Midbrain (tissue), 1 donor: ENCODE measurements around the gene ANXA8.
A peak's percentile ranks its signal among the peaks of the same experiment; 100 is the strongest.
"Not testable (repeated sequence)": the region's sequence is repeated elsewhere in the genome, so short reads cannot be mapped to it uniquely, and the experiment has no call there.

Experiments used
- DNase-seq: peaks from one replicate; lab custom pipeline; 2025; lab: John Stamatoyannopoulos, UW

The ANXA8 gene

DNA sequence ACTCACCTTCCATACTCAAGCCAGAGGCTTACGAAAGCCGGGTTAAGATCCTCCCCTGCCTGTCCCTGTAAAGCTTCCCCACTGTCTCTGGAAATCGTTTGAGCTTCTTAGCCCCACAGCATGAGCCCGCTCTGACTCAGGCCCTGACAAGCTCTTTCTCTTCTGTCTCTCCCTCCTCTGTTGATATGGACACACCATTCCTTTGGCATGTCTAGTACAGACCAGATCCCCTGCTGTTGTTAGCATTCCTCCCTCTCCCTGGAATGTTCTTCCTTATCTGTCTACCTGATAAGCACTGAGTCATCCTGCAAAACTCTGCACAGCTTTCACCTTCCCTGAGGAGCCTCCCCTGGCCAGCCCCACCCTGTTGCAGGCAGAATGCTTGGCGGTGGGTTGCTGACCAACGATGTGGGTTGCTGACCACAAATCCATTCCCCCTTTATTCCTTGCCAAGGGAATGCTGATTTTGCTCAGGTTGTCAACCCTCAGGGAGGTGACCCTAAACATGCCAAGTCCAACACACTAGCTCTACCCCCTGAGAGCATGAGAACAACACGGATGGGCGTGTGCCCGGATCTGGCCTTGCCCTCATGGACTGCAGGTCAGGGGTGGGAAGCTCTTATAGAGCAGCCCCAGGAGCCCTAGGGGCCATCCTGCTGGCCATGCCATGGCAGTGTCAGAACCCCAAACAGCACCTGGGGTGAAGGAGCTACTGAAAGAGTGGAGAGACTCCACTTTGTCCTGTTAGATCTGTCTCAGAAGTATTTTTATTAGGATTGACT lies 21.1 kb downstream of the ANXA8 start:
- not testable (repeated sequence) for DNase-seq

DNA sequence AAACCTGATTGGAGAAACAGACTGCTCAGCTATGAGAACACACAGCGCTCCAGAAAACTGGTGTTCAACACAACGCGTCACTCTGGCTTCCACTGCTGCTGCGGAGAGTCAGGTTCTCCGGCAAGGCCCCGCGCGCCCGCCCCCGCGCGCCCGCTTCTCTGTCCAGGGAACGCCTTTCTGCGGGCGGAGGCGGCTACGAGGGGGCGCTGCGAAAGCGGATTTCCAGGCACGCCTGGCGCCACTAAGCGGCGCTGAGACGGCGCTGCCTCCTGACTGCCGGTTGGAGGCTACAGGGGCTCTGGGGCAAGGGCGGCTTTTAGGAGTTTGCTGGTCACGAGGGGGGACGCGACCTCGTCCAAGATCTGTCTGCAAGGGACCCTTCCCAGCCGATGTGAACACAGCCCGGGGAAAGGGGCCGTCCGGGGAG lies 22.6 kb downstream of the ANXA8 start:
- peak; percentile 21 for DNase-seq

- no peak for DNase-seq
These were observed 25.3 kb downstream of the ANXA8 start for GRCh38 chr10:47458466-47459154.

DNA sequence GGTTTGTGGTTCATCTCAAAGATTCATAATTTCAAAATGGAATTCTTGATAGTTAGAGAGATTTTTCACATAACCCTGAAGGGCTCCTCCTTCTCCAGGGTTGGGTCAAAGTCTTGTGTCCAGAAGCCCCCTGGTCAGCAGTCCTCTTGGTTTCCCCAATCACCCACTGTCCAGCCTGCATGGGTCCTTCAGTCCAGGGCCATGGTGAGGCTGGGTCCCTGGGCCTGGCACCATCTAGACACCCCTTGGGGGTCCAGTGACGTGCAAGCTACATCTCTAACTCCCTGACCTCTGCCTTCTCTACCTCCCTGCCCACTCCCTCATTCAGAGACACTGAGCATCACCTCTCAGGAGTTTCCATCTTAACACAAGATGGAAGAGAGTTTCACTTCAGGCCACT lies 26.1 kb downstream of the ANXA8 start:
- DNase-seq: no peak

DNA sequence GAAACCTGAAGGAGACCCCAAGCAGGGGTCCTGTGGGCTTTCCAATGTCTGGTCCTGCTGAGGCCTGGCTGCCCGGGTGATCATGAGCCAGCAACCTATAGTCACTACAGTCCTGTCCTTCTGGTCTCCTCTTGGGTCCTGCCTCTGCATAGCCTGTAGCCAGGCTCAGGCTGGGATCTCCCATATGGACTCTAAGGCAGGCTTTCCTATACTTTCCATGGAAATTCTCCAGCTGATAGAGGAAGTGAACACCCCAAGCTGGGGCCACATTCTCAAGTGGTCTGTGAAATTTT lies 26.4 kb downstream of the ANXA8 start:
- DNase-seq: no peak

DNA sequence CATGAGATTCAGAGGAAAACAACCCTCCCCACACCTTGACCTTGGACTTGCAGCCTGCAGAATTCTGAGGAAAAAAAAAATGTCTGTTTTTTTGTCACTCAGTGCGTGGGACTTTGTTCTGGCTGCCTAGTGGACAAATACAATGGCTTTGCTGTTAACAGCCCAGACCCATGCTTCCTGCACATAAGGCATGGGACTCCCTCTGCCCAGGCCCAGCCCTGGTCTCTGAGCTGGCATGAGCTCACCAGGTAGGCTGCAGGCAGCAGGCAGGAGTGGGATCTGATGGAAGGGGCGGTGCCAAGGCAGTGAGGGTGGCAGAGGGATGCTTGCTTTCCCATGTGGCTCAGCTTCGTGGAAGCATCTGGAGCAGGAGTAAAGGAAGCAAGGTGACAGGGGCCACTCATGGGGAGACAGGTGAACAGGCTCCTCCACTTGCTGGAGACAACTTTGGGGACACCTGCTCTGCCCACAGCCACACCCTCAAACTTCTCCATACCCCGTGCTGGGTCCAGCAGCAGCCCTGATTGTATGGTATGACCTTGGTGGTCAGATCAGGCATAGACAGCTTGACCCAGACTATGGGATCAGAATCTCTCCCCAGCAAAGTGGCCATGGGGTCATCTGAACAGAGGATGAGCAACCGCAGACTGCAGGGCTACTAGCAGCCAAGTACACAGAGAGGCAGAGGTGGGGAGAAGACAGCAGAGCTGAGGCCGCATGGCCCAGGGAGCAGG lies 27.0 kb downstream of the ANXA8 start:
- no peak for DNase-seq

DNA sequence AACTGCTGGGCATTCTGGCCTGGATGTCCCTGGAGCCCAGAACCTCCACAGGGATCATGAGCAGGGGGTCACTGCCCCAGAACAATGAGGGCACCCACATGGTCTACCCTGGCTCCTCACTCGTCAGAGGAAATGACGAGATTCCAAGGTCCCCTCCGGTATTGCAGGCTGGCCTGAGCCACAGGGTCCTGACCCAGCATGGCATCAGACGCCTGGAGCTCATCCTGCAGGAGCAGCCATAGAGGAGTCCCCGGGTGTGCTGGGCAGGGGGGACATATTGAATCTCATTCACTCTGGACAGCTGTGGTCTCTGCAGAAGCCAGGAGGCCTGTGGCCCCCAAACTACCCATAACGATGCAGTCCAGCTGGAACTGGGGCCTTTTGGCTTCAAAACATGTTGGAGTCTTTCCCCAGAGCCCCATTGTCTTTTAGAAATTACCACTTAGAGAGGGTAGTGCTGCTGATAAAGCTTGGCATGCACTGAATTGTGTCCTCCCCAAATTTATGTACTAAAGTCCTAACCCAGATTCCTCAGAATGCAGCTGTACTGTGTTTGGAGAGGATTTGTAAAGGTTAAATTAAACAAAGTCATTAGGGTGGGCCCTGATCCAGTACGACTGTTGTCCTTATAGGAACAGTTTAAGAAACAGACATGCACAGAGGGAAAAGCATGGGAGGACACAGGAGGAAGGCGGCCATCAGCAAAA lies 27.7 kb downstream of the ANXA8 start:
- no peak for DNase-seq

GRCh38 chr10:47455350-47456078 lies 28.4 kb downstream of the ANXA8 start:
- not testable (repeated sequence) for DNase-seq

- no peak for DNase-seq
These were observed 29.2 kb downstream of the ANXA8 start for GRCh38 chr10:47454780-47455058.

DNA sequence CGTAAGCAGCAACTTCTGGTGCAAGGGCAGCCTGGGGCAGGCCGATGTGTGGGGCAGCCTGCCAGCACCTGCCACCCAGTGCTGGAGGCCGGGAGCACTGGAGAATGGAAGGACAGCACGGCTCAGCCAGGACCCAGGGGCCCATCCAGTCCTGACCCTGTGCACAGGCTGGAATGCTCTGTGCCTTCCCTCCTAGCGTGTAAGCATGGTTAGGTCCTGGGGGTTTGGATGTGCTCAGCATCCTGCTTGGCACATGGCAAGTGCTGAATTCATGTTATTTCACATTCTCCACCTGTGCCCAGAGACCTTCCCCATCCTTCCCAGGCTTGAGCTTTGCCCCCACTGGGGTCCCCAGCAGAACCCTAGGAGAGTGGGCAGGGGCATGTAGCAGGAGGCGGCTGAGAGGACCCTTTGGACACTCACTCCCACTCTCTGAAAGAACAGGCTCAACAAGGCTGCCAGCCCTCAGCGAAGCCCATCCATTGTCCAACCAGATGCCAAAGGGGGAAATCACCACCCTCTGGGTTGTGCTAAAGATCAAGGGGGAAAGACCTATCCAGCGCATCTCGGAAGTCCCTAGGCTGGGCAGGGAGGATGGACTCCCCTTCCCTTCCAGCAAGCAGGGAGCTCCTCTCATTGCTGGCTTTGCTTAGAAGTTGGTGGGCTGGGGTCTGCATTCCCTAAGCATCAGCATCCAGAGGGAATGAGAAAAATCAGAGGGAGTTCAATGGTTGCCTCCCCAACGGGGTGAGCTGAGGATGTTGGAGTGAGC lies 29.7 kb downstream of the ANXA8 start:
- DNase-seq: no peak

DNA sequence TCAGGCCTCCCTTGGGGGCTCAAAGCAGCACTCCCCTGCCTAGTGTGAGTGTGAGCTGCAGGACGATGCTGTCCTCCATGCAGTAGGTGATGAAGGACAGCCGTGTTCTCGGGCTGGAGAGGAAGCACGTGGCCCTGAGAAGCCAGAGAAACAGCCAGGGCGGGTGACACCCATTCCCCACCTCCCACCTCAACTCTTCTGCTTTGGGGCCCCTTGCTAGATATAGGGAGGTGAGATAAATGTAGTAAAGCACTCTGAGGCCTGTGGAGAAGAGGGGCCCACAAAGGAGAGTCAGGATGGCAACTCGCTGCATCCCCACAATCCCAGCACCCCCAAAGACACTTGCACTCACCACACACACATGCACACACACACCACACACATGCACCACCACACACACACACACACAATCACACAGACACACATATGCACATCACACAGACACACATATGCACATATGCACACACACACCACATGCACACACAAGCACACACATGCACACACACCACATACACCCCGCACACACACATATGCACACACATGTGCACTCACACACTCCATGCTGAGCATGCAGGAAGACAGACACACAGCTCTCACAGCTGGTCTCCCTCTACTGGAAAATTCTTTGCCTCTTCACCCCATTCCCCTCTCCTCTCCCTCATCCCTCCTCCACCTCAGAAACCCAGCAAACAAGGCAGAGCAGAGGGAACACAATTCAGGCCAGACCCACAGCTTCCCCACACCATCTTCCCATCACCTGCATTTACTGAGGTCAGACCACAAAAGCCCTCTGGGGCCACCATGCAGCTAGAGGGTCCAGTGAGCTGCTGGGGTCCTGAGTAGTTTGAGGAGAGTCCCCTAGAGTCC lies 30.5 kb downstream of the ANXA8 start:
- DNase-seq: no peak

GRCh38 chr10:47452495-47453140 lies 31.3 kb downstream of the ANXA8 start:
- no peak for DNase-seq

- DNase-seq: no peak
These were observed 31.9 kb downstream of the ANXA8 start for GRCh38 chr10:47451998-47452494.

DNA sequence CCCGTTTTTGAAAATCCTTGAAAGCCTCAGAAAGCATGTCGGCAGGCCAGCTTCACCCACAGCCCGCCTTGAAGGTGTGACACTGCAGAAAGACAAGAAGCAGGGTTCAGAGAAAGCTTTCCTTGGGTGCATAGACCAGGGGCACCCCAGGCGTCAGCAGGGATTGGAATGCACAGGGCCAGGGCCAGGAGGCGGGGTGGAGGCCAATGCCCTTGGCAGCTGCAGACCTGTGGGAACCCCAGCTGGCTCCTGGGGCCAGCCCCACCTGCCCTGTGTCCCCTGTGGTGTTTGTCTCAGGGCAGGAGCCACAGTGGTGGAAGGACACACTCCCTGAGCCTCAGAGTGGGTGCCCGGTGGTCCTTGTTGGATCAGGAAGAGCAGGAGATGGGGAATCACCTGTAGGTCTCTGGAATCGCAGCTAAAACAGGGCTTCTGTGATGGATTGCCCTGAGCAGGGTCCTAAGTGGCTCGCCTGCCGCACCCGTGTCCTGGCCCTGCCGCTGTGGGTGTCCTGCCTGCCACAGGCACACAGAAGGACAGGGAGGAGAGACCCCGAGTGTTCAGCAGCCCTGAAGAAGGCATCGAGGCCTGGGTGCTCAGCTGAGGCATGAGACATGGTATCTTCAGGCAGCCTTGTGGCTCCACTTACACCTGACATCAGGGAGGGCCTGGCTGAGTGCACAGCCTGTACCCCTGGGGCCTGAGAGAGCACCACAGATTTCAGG lies 32.5 kb downstream of the ANXA8 start:
- DNase-seq: no peak

DNA sequence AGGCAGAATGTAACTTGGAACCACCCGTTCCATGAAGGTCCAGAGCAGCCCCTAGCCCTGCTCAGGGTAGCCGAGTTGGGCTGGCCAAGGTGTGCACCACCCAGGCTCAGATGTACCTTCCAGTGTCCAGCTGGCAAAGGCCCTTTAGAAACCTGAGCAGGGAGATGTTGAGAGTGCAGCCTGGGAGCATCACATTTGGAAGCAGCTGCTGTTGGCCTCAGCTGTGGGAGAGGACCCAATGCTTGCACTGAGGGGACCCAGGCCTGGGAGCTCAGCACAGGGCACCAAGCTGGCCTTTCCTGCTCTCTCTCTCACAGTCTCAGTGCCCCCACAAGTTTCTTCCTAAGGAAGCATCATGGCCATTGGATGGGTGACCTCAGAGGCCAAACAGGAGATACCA lies 33.5 kb downstream of the ANXA8 start:
- no peak for DNase-seq

DNA sequence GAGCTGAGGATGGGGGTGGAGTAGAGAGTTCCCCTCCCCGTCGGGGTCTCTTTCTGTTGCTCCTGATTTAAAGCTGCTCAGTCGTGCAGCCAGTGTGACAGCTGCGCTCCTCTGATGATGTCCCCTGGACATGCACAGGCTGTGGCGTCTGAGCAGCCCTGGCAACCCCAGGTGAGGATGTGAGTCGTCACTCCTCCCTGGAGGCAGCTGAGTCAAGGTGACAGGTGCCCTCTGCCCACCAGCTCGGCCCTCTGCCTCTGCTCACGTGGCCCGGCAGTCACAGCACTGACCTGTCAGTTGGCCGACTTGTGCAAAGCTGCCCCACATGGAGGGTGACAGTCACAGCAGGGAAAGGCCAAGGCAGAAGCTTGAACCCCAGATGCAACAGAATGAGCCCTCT lies 33.9 kb downstream of the ANXA8 start:
- no peak for DNase-seq

DNA sequence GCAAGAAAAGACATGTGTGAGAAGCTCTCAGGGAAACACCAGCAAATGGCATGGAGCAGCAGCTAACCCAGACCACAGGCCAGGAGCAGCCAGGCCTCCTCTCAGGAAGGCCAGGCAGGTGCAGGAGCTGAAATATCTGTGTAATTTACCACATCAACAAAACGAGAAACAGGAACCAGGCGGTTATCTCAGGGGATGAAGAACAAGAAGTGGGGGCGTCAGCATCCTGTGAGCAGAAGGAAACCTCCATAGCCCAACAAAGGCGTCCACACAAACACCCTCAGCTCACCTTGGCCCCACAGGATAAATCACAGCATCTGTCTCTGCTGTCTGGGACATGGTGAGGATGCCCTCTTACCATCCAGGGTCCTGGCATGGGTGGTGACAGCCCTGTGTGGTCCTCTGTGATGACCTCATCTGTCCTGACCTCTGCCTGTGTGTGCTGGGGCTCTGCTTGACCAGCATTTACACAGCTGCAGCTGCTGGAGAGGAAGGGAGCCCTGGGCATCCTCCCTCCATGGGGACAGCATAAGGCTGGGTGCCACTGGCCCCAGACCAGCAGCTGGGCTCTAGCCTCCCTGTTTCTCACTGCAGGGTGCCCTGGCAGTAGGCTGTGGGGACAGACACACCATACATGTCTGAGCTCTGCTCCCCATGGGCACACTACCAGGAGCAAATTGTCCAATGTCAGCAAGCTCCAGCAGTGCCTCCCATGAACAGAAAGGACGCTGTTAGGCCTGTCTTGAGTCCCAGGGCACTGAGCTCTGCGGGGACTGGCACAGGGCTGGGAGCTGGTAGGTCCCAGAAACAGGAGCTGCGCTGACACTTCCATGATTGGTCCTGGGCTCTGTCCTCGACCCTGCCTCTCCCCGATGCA lies 34.6 kb downstream of the ANXA8 start:
- DNase-seq: no peak

GRCh38 chr10:47447705-47448104 lies 36.2 kb downstream of the ANXA8 start:
- no peak for DNase-seq
